Adrenal gland (tissue), 5 donors: ENCODE measurements around the gene ZDHHC18.

Experiments used
- CTCF ChIP-seq, 6 experiments: fragments of 450-650 bp in 4 of 6; fragments of 200-600 bp in 2 of 6; sonication (generic) in 1 of 6; IDR thresholded peaks; 1 replicate in 5 of 6; 2 replicates in 1 of 6; pipeline versions ENCODE4 v1.5.1 to v1.8.0; 2016 to 2021; ENCODE audit warnings: antibody characterized with exemption in 6 of 6, mild to moderate bottlenecking in 2 of 6, moderate library complexity in 1 of 6
- POLR2A ChIP-seq, 2 donors: fragments of 450-650 bp; IDR thresholded peaks; one replicate each; pipeline ENCODE4 v1.6.1; 2017; ENCODE audit warnings: antibody characterized with exemption in 2 of 2, mild to moderate bottlenecking in 2 of 2, moderate library complexity in 1 of 2
- donor health status: DM: no; HTN: no; CAD: no.

GRCh38 chr1:26782521-26783212 is 43.8 kb upstream of the ZDHHC18 start:
- TF ChIP-seq CTCF (IDR thresholded peaks at IDR 0.05): no peak
- no peak for TF ChIP-seq POLR2A (IDR thresholded peaks at IDR 0.05)
